CD14-positive monocyte (primary cell): ENCODE data around the gene NPTX1. TPM values are rescaled to one million over a fixed set of nuclear protein-coding genes. Genes with fewer than 3 reads are reported as not detected.

Experiments
- DNase-seq, 3 donors: peaks; one replicate each; pipeline ENCODE4 v3.0.0-alpha.2; 2011 to 2022
- H2AFZ ChIP-seq: 2 replicates; pipeline ENCODE4 v1.6.0; 2012; ENCODE audit warnings: mild to moderate bottlenecking, low read depth, low read length, inconsistent platforms; ENCODE audit not compliant: insufficient read depth, poor library complexity, severe bottlenecking
- H3K27ac ChIP-seq, 2 donors: 1 replicate in 1 of 2; 2 replicates in 1 of 2; pipeline ENCODE4 v1.5.1; 2012 to 2013; ENCODE audit warnings: low read length in 2 of 2, control low read depth in 1 of 2, inconsistent platforms in 1 of 2, low read depth in 1 of 2, mild to moderate bottlenecking in 1 of 2
- H3K27me3 ChIP-seq, 2 donors: one replicate each; pipeline versions ENCODE4 v1.6.0 to v1.6.1; 2011 to 2013; ENCODE audit warnings: low read length in 2 of 2; ENCODE audit not compliant: control insufficient read depth in 2 of 2, insufficient read depth in 2 of 2
- H3K36me3 ChIP-seq, 2 donors: replicated peaks in 1 of 2; 1 replicate in 1 of 2; 2 replicates in 1 of 2; pipeline versions ENCODE4 v1.5.1 to v1.6.1; 2012 to 2013; ENCODE audit warnings: low read length in 2 of 2, control low read depth in 1 of 2, inconsistent platforms in 1 of 2, mild to moderate bottlenecking in 1 of 2; ENCODE audit not compliant: insufficient read depth in 2 of 2, control insufficient read depth in 1 of 2
- H3K4me1 ChIP-seq, 2 donors: 1 replicate in 1 of 2; 2 replicates in 1 of 2; pipeline versions ENCODE4 v1.5.1 to v1.6.1; 2012 to 2013; ENCODE audit warnings: low read length in 2 of 2, control low read depth in 1 of 2, inconsistent platforms in 1 of 2, mild to moderate bottlenecking in 1 of 2, moderate library complexity in 1 of 2; ENCODE audit not compliant: insufficient read depth in 2 of 2, control insufficient read depth in 1 of 2
- H3K4me2 ChIP-seq: replicated peaks from 2 replicates; pipeline ENCODE3; 2012; ENCODE audit warnings: low read length, moderate library complexity, mild to moderate bottlenecking; ENCODE audit not compliant: poor library complexity, severe bottlenecking; ENCODE audit errors: extremely low read depth
- H3K4me3 ChIP-seq, 3 experiments: fragments of 200-600 bp in 1 of 3; sonication (generic) in 1 of 3; replicated peaks in 1 of 3; 1 replicate in 2 of 3; 2 replicates in 1 of 3; pipeline ENCODE4 v1.5.1; 2011 to 2013; ENCODE audit warnings: low read length in 3 of 3, mild to moderate bottlenecking in 3 of 3, control low read depth in 2 of 3, low read depth in 2 of 3, inconsistent platforms in 1 of 3, moderate library complexity in 1 of 3
- H3K79me2 ChIP-seq: 2 replicates; pipeline ENCODE4 v1.6.0; 2012; ENCODE audit warnings: mild to moderate bottlenecking, control low read depth, inconsistent platforms, low read length, moderate library complexity; ENCODE audit not compliant: insufficient read depth
- H3K9ac ChIP-seq: 2 replicates; pipeline ENCODE4 v1.6.0; 2017; ENCODE audit warnings: low read length, mild to moderate bottlenecking; ENCODE audit not compliant: insufficient read depth, poor library complexity, severe bottlenecking
- H3K9me3 ChIP-seq, 2 donors: replicated peaks in 1 of 2; 1 replicate in 1 of 2; 2 replicates in 1 of 2; pipeline versions ENCODE4 v1.5.1 to v1.6.1; 2012 to 2013; ENCODE audit warnings: low read length in 2 of 2, control low read depth in 1 of 2; ENCODE audit not compliant: control insufficient read depth in 1 of 2, insufficient read depth in 1 of 2
- H4K20me1 ChIP-seq: 2 replicates; pipeline ENCODE4 v1.6.0; 2012; ENCODE audit warnings: mild to moderate bottlenecking, low read length, control low read depth, moderate library complexity; ENCODE audit not compliant: insufficient read depth
- H3K27ac Mint-ChIP-seq, 7 donors: one replicate each; pipeline ENCODE4 v1.8.0; 2020; ENCODE audit warnings: mild to moderate bottlenecking in 7 of 7, mixed read lengths in 7 of 7, moderate library complexity in 6 of 7, inconsistent platforms in 2 of 7
- H3K27me3 Mint-ChIP-seq, 3 donors: one replicate each; pipeline ENCODE4 v1.8.0; 2021 to 2022; ENCODE audit warnings: low read depth in 3 of 3, mild to moderate bottlenecking in 3 of 3, mixed read lengths in 3 of 3, moderate library complexity in 3 of 3, inconsistent platforms in 1 of 3
- H3K36me3 Mint-ChIP-seq, 2 donors: one replicate each; pipeline ENCODE4 v1.8.0; 2020; ENCODE audit warnings: mixed read lengths in 2 of 2, inconsistent platforms in 1 of 2, mild to moderate bottlenecking in 1 of 2
- H3K4me1 Mint-ChIP-seq: one replicate; pipeline ENCODE4 v1.8.0; 2020; ENCODE audit warnings: mild to moderate bottlenecking, mixed read lengths
- H3K4me3 Mint-ChIP-seq, 2 donors: one replicate each; pipeline ENCODE4 v1.8.0; 2020; ENCODE audit warnings: mild to moderate bottlenecking in 2 of 2, mixed read lengths in 2 of 2, moderate library complexity in 1 of 2
- H3K9me3 Mint-ChIP-seq, 7 donors: one replicate each; pipeline ENCODE4 v1.8.0; 2020 to 2022; ENCODE audit warnings: mixed read lengths in 7 of 7, mild to moderate bottlenecking in 6 of 7, moderate library complexity in 6 of 7, inconsistent platforms in 2 of 7
- CTCF ChIP-seq: fragments of 200-600 bp; IDR thresholded peaks from one replicate; pipeline ENCODE4 v1.8.0; 2022; ENCODE audit warnings: antibody characterized with exemption, mild to moderate bottlenecking
- WGBS: methylation state at CpG from one replicate; pipeline ENCODE4 v1.1.5; 2013; ENCODE audit warnings: missing lambda C conversion rate; ENCODE audit not compliant: insufficient coverage; 5-methylcytosine and 5-hydroxymethylcytosine counted together
- intact Hi-C, 2 donors: fragments of 100-400 bp; cut with micrococcal nuclease; formaldehyde crosslinking; loops; one replicate each; pipeline versions ENCODE4 v1.15.0 to v1.15.1; 2023
- polyA plus RNA-seq, 3 donors: library from polyadenylated mRNA; depleted of rRNA in 1 of 3; unstranded in 2 of 3; stranded (reverse) in 1 of 3; fragments of 300-500 nt in 2 of 3; fragments of >200 nt in 1 of 3; fragmentation: Illumina TruSeq in 2 of 3; gene quantifications; 1 replicate in 2 of 3; 2 replicates in 1 of 3; pipeline ENCODE4 v1.2.3, GENCODE V29; 2012 to 2021

NPTX1 gene
- polyA plus RNA-seq, 3 donors = not detected

- Mint-ChIP-seq H3K27me3 (peaks cover 13 to 20% (median 15%) of the 10 kb centered on the region in 3 donors), H3K36me3 (no peaks in the 10 kb centered on the region)
- 70% methylated on average over 17 of the region's 30 CpGs for WGBS
Observed at GRCh38 chr17:80498242-80498919, 22.0 kb upstream of the NPTX1 start.

GRCh38 chr17:80497726-80498241, 21.4 kb upstream of the NPTX1 start:
- no peaks in the 10 kb centered on the region for H3K4me1 Mint-ChIP-seq
- H3K4me3 ChIP-seq = no peak overlapping the region
- peak overlapping the region in 2 of 7 donors; percentile 0 to 26 for H3K27ac Mint-ChIP-seq
- intact Hi-C loops = no loop called here
- peaks cover 0 to 4% (median 0%) of the 10 kb centered on the region in 7 donors for H3K9me3 Mint-ChIP-seq
- no peaks in the 10 kb centered on the region for H3K79me2 ChIP-seq
- H2AFZ ChIP-seq = no peak overlapping the region
- H4K20me1 ChIP-seq = no peaks in the 10 kb centered on the region
- H3K9ac ChIP-seq = no peak overlapping the region
- H3K36me3 ChIP-seq = no peaks in the 10 kb centered on the region
- no peaks in the 10 kb centered on the region for H3K27me3 ChIP-seq
- WGBS = 85% methylated on average over 7 of the region's 10 CpGs
- no peaks in the 10 kb centered on the region for H3K9me3 ChIP-seq
- no peaks in the 10 kb centered on the region for H3K4me1 ChIP-seq
- no peak for DNase-seq
- peaks cover 11 to 25% (median 18%) of the 10 kb centered on the region in 3 donors for H3K27me3 Mint-ChIP-seq
- no peak for TF ChIP-seq CTCF
- H3K4me2 ChIP-seq = no peak overlapping the region
- no peaks in the 10 kb centered on the region for H3K36me3 Mint-ChIP-seq
- no peak overlapping the region for H3K27ac ChIP-seq
- H3K4me3 Mint-ChIP-seq = peak overlapping the region in 1 of 2 donors; percentile 46

More at GRCh38 chr17:80498242-80498919, 22.0 kb upstream of the NPTX1 start:
- H3K4me1 Mint-ChIP-seq = no peaks in the 10 kb centered on the region
- intact Hi-C loops = no loop called here
- peaks cover 0 to 4% (median 0%) of the 10 kb centered on the region in 7 donors for H3K9me3 Mint-ChIP-seq
- H3K9me3 ChIP-seq = no peaks in the 10 kb centered on the region
- H3K4me3 Mint-ChIP-seq = no peak overlapping the region
- no peaks in the 10 kb centered on the region for H3K79me2 ChIP-seq
- no peak overlapping the region for H3K4me3 ChIP-seq
- peak overlapping the region in 1 of 7 donors; percentile 26 for H3K27ac Mint-ChIP-seq
- no peaks in the 10 kb centered on the region for H4K20me1 ChIP-seq
- H3K36me3 ChIP-seq = no peaks in the 10 kb centered on the region
- no peaks in the 10 kb centered on the region for H3K27me3 ChIP-seq
- TF ChIP-seq CTCF = no peak
- no peak overlapping the region for H3K9ac ChIP-seq
- no peak for DNase-seq
- H3K27ac ChIP-seq = no peak overlapping the region
- H3K4me1 ChIP-seq = no peaks in the 10 kb centered on the region
- H2AFZ ChIP-seq = no peak overlapping the region
- H3K4me2 ChIP-seq = no peak overlapping the region
